HG02678 (cell line): ENCODE data around the gene CHIA.
"Not testable (repeated sequence)": the region's sequence is repeated elsewhere in the genome, so short reads cannot be mapped to it uniquely, and the experiment has no call there.

Experiments used
- ATAC-seq: cut with Tn5 transposase; IDR thresholded peaks from one replicate; pipeline ENCODE4 v1.9.1; 2021; ENCODE audit warnings: mild to moderate bottlenecking, moderate library complexity; ENCODE audit not compliant: unreplicated experiment

The CHIA gene

DNA sequence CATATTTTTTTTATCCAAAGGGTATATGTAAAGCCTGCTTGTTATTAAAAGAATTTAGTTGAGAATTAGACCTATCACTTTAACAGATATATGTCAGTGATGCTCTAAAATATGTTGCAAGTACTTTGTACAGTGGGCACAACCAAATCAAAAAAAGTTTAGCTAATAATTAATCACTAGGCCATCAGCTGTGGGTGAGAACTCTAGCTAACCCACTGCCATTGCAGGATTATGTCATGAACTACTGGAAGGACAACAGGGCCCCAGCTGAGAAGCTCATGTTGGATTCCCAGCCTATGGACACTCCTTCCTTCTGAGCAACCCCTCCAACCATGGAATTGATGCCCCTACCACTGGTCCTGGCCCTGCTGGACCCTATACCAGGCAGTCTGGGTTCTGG lies 6.8 kb upstream of the CHIA start:
- ATAC-seq, result no peak

DNA sequence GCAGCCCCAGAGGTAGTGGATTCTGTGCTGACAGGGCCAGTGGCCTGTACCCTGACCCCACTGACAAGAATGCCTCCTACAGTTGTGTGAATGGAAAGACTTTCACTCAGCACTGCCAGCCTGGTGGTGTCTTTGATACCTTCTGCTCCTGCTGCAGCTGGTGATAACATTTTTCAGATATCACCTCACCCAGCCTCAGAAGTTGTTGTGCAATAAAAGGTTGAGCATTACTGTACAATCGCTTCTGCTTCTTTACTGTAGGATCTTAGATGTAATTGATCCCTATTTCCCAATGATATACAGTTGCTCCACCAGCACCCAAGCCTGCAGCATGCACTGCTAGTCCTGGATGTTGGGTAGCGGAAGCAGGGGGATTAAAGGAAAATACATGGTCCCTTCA lies 4.8 kb upstream of the CHIA start:
- ATAC-seq, result no peak

DNA sequence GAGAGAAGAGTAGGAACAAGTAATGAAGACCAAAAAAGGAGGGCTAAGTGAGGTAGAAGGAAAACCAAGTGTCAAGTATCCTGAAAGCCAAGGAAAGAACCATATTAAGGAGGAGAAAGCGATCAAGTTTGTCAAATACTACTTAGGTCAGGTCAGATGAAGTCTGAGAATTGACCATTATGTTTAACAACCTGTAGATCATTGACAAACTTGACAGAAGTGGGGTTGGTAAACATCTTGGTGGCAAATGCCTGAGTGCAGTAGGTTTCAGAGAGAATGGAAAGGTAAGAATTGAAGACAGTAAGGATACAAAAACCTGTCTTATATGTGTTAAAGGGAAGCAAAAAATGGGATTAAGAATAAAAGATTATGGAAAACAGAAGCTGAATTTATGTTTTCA lies 3.7 kb upstream of the CHIA start:
- ATAC-seq, result no peak

DNA sequence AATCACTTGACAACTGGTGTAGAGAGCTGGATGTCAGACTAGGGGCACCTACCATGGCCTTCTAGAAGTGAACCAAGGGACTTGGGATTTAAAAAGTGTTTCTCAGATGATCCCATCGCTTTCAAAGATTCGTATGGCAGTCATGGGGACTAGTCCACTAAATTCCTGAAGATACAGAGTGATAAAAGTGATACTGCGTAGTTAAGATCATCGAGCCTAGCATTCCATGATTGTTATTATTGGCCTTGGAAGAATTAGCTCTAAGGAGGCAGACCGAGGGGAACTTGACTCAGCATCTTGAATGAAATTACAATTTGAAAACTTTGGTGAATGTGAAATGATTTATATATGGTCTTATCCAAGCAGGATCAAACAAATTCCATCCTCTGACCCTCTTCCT lies 1.3 kb upstream of the CHIA start:
- no peak for ATAC-seq

DNA sequence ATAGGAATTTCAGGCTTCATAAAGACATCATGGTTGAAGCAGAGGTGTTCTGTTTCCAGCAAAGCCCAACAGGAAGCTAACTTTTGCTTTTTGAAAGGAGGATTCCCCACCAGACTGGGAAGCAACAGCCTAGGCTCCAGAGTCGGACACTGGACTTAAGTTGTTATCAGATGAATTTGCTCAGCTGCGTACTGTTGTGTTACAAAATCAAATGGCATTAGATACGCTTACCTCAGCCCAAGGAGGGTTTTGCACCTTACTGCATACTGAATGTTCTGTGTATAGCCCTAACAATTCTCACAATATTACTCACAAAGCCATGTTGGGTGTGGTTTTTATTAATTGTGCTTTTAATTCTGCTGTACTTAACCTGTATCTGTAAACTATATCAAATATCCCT lies 547 bp upstream of the CHIA start:
- no peak for ATAC-seq

DNA sequence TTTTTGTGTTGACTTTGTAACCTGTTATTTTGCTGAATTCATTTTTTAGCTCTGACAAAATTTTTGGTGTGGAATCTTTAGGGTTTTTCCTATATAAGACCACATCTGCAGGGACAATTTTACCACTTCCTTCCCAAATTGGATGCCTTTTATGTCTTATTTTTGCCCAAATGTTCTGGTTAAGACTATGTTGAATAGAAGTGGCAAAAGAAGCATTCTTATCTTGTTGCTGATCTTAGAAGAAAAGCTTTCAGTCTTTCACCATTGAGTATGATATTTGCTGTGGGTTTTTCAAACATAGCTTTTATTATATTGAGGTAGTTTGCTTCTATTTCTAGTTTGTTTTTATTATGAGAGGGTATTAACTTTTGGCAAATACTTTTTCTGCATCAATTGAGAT lies 3.7 kb downstream of the CHIA start:
- no peak for ATAC-seq

DNA sequence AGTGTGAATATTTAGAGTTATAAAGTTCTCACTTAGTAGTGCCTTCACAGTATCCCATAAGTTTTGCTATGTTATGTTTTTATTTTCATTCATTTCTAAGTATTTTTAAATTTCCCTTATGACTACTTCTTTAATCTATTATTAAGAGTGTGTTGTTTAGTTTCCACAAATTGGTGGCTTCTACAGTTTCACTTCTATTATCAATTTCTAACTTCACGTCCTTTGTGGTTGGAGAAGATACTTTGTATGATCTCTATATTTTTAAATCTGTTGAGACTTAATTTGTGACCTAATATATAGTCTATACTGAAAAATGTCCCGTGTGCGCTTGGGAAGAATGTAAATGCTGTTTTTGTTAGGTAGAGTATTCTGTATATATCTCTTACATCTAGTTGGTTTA lies 11.7 kb downstream of the CHIA start:
- ATAC-seq, result no peak

DNA sequence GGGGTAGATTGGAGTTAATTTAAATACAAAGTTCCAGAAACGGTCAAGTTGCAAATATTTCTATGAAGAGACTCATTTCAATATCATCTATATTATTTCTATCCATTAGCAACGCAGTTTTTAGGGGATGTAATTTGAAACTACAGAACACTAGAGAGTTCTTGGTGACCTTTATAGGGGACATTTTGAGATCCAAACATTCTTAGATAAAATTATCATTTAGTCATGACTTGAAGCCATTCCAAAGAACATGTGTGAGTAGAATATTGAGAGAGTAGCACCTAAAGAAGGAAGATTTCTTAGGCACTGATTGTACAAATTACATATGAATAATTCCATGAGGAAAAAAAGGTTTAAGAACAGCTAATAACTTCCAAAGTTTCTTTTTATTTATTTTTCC lies 19.0 kb downstream of the CHIA start:
- no peak for ATAC-seq

DNA sequence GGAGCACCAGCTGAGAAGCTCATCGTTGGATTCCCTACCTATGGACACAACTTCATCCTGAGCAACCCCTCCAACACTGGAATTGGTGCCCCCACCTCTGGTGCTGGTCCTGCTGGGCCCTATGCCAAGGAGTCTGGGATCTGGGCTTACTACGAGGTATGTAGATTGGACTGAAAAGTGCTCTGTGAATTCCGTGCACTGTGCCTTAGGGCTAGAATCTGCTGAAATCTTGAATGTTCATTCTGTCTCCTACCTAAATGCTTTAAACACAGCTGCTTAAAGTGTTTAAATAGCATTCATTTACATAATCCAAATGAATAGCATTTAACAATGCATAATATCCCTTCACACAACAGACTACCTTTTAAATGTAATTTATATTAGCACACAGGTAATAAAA lies 27.9 kb downstream of the CHIA start:
- ATAC-seq, result no peak

DNA sequence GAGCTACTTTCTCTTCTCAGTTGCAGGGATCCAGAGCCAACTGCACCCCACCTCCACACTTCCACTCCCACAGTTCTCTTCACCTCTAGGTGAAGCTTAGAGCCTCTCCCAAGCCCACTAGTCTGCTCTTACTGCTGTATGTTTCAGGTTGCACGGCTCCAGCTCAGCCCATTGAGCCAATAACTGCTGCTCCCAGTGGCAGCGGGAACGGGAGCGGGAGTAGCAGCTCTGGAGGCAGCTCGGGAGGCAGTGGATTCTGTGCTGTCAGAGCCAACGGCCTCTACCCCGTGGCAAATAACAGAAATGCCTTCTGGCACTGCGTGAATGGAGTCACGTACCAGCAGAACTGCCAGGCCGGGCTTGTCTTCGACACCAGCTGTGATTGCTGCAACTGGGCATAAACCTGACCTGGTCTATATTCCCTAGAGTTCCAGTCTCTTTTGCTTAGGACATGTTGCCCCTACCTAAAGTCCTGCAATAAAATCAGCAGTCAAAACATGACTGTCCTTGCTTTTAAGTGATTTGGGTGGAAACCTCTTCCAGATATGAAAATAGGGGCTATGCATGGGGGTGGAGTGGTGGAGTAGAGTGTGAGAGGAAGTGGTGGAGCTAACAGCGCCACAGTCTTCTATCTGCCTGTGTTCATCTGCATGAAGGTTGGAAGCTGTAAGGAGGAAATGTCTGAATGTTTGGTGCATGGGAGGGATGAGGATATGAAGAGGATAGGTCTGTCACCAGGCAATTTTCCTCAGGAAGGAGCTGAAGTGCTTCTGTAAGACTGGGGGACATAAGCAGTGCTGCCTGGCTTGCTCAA lies 29.6 kb downstream of the CHIA start:
- ATAC-seq, result no peak

DNA sequence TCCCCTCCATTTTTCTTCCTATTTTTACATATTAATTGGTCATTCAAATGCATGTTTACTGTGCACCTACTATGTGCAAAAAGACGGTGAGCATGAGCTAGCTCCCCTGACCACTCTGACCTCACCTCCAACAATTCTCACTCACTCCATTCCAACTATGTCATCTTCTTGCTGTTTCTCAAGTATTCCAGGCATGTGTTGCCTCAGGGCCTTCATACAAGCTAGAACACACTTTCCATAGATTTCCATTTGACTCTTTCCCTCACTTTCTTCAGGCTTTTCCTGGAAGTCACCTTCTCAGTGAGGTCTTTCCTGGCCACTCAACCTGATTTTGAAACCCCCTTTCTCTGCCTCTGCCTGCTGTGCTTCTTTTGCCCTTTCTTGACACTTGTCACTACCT lies 32.6 kb downstream of the CHIA start:
- ATAC-seq, result no peak

DNA sequence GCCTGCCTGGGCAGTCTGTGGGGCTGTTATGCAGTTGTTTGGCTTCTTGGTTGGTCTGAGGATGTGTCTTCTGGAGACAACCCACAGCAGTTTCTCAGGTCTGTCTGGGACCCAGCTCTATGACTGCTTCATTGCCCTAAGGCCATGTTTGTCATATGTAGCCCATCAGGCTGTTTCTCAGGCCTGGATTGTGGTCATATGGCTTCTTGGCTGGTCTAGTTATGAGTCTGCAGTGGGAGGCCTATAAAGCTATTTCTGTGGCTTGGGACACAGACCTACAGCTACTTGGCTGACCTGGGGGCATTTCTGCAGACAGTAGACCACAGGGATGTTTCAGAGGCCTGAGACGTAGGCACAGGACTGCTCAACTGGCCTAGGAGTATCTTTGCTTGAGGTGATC lies 41.5 kb downstream of the CHIA start:
- ATAC-seq, result peak; percentile 58

DNA sequence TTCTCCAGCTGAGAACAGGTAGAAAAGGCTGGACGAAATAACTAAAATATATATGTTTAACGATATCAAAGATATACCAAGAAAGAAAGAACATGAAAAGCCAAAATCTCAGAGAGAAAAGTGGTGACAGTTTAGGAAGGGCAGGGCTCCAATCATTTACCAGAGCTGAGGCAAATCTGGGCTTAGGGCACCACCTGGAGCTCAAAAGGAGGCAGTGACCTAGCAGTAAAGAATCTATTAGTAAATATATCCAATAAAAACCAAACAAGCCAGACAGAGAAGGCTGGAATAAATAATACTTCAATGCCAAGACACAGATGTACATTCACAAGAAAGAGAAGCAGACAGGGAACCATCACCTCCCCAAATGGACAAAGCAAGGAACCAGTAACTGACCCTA lies 43.5 kb downstream of the CHIA start:
- ATAC-seq, result no peak

DNA sequence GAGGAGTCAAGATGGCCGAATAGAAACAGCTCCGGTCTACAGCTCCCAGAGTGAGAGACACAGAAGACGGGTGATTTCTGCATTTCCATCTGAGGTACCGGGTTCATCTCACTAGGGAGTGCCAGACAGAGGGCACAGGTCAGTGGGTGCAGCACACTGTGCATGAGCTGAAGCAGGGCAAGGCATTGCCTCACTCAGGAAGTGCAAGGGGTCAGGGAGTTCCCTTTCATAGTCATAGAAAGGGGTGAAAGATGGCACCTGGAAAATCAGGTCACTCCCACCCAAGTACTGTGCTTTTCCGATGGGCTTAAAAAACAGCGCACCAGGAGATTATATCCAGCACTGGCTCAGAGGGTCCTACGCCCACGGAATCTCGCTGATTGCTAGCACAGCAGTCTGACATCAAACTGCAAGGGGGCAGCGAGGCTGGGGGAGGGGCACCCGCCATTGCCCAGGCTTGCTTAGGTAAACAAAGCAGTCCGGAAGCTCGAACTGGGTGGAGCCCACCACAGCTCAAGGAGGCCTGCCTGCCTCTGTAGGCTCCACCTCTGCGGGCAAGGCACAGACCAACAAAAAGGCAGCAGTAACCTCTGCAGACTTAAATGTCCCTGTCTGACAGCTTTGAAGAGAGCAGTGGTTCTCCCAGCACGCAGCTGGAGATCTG lies 44.7 kb downstream of the CHIA start:
- not testable (repeated sequence) for ATAC-seq

DNA sequence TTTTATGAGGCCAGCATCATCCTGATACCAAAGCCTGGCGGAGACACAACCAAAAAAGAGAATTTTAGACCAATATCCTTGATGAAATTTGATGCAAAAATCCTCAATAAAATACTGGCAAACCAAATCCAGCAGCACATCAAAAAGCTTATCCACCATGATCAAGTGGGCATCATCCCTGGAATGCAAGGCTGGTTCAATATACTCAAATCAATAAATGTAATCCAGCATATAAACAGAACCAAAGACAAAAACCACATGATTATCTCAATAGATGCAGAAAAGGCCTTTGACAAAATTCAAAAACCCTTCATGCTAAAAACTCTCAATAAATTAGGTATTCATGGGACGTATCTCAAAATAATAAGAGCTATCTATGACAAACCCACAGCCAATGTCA lies 48.2 kb downstream of the CHIA start:
- ATAC-seq, result not testable (repeated sequence)

DNA sequence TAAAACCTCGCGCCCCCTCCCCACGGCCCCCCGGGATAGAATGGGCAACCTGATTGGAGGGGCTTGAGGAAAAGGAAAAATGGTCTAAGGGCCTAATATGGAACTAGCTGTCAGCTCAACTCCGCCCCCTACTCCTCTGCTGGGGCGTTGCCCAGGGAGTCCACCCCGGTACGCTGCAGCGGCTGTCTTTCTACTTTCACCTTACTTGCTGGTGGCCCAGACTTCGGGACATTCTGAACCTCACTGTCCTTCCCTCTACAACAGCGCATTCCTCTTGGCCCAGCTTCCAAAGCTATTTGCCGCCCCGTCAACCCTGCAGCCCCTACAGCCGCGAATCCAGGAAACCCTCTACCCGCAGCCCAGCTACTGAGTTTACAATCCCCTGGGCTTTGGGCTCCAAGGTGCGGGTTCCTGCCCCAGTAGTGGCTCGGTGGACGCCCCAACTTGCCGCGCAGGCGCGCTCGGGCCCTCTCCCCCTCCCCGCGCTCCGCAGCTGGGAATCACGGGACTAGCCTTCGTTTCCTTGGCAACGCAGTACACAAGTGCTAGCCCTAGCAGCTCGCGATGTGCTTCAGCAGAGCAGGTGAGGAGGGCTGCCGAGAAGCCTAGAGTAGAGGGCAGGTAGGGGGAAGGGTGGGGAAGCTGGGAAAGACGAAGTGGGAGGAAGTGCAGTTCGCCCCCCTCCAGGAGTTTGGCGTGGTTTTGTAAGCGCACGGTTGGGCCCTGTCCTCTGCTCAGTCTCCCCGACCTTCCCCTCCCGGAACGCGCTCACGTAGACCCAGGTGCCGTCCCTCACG lies 55.6 kb downstream of the CHIA start:
- peak; percentile 95 for ATAC-seq

DNA sequence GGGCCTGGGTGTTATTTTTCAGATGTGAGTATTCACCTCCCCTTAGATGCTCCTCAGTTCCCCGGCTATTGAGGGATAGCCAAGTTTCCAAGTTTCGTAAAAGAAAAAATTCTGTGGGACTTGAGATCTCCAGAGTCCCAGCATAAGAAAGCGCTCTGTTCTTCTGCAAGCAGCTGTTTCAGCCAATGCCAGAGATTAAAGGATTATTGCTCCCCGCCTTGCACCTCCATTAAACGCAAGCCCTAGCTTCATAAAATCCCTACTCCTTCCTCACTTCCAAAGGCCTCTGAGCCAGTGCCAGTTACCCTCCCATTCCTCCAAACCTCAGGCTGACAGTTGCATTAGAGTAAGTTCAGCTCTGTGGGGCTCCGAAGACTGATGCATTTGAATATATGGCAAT lies 56.4 kb downstream of the CHIA start:
- no peak for ATAC-seq

DNA sequence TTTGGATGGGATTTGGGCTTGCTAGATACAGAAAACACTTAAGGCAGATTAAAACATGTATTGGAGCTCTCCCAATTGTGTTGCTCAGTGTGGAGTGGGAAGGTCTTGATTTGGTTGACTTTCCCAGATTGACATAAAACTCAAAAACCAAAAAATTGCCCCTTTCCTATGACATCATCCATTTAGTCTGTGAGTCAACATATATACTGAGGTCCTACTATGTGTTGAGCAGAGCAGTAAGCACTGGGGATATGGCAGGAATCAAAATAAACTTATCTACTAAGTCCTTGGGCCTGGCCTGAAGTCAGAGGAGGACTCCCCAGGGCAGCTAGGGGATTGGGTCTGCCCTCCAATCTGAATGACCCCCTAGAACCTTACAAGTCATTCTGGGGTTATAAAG lies 61.0 kb downstream of the CHIA start:
- no peak for ATAC-seq

DNA sequence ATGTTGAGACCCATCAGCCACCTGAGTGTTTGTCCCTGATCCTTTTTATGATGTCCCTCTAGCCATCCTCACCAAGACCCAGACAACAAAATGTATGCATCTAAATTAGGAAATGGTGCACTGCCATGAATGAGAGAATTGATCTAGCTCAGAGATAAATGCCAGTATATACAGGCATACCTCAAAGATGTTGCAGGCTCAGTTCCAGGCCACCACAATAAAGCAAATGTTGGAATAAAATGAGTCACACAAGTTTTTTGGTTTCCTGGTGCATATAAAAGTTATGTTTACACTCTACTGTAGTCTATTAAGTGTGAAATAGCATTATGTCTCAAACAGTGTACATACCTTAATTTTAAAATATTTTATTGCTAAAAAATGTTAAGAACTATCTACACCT lies 63.9 kb downstream of the CHIA start:
- ATAC-seq, result no peak

DNA sequence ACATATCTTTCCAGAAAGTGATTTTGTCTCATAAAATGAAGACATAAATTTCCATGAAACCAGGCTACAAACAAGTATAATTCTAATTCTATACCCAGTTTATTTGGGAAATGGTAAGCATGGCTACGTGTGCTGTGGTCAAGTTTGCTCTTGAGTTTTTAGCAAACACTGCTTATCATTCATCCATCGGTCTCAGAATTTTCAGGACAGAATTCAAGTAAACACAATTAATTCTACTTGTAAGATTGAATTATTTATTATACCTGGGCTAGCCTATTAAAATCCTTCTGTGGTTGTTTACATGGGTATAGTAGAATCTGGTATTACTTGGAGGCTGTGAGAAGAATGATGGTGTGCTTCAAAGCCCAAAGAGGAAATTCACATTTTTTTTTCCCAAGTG lies 68.3 kb downstream of the CHIA start:
- no peak for ATAC-seq

DNA sequence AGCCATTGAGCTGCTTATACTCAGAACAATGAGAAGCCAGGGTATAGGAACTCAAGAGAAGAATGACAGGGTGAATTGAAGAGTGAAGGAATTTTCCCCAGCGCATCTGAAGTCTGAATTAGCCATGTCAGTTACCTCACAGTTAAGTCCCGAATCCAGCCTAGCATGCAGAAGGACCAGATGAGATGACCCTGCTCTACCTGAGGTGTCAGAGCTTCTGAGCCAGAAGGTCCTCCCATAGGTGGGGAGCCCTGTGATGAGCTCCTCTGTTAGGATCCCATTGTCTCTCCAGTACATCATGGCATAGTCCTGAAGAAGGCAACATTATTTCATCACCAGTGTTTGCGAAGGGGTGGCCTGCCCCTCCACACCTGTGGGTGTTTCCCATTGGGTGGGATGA lies 68.7 kb downstream of the CHIA start:
- ATAC-seq, result no peak

DNA sequence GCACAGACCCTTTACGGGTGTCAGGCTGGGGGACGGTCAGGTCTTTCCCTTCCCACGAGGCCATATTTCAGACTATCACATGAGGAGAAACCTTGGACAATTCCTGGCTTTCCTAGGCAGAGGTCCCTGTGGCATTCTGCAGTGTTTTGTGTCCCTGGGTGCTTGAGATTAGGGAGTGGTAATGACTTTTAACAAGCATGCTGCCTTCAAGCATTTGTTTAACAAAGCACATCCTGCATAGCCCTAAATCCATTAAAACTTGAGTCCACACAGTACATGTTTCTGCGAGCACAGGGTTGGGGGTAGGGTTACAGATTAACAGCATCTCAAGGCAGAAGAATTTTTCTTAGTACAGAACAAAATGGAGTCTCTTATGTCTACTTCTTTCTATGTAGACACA lies 69.6 kb downstream of the CHIA start:
- not testable (repeated sequence) for ATAC-seq
